Measurements from ENCODE around the gene ODAD4. TPM values are rescaled to one million over a fixed set of nuclear protein-coding genes. Genes with fewer than 3 reads are reported as not detected.

ODAD4 gene
- total RNA-seq, 1 experiment from 2014 or later, result 0.15 TPM

DNA sequence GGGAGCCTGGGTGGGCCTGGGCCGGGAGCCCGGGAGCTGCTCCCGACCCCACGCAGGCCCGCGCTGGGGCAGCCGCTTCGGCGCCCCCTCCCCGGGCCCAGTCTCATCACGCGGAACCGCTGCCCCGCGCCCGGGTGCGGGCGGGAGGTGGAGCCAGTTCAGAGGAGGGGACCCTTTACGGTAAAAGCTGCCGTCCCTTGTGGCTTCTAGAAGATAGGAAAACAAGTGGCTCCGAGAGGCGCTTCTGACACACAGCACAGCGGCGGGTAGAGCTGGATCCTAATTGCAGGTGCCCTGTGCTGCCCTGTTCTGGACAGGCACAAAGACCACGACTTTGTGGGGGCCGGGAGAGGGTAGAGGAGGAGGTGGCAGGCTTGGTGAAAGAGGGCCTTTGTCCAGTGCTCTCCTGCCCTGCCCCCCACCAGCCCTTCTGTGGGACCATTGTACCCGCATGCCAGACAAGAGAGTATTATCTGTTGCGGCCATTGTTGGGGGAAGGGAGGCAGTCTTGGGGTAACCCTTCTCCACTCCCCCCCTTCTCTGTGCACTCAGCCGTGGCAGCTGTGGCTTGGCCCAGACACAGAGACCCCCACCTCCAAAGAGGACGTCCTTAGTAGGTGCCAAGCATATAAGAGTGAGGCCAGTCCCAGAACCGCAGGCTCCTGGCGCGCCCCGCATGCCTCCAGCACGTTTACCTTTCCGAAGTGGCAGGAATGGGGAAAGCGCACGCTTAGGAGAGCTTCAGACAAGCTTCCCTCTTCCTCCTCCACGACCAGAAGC lies 36.9 kb downstream of the ODAD4 start:
- no peaks in the 10 kb centered on the region for H3K9me2 ChIP-seq (replicated peaks; ENCODE audit: low read length)
- POLR2A ChIA-PET (ENCODE audit: unreplicated experiment), result interaction anchor here (0.6 to 0.7 kb wide), 2 partner anchors 1065 to 1403 kb away, joined by 3 to 4 read pairs; no protein-coding TSS in a partner anchor
- H3F3A ChIP-seq (ENCODE audit: low read length, unreplicated experiment), result no peaks in the 10 kb centered on the region
- H3K9ac ChIP-seq (ENCODE audit: low read length), result peak overlapping the region; percentile 94
- no peak for ATAC-seq
- H3K4me3 ChIP-seq (ENCODE audit: low read length), result peak overlapping the region; percentile 82
- peak overlapping the region; percentile 45 for H3K27ac ChIP-seq (ENCODE audit: low read length)
- peak overlapping the region; percentile 100 for H3K4me2 ChIP-seq (ENCODE audit: low read length)
- H4K20me1 ChIP-seq (ENCODE audit: low read length), result 0 out of 2 replicates have a peak, but pooled peaks cover 5% of the 10 kb centered on the region
- H2AFZ ChIP-seq (ENCODE audit: low read length), result peak overlapping the region; percentile 50
- intact Hi-C loops (cut with micrococcal nuclease), result no loop called here
- peak; percentile 26 for DNase-seq
- TF ChIP-seq EZH2phosphoT487 (IDR thresholded peaks at IDR 0.05; ENCODE audit: borderline replicate concordance, low read length), result no peak
- TF ChIP-seq, protein P1, sequence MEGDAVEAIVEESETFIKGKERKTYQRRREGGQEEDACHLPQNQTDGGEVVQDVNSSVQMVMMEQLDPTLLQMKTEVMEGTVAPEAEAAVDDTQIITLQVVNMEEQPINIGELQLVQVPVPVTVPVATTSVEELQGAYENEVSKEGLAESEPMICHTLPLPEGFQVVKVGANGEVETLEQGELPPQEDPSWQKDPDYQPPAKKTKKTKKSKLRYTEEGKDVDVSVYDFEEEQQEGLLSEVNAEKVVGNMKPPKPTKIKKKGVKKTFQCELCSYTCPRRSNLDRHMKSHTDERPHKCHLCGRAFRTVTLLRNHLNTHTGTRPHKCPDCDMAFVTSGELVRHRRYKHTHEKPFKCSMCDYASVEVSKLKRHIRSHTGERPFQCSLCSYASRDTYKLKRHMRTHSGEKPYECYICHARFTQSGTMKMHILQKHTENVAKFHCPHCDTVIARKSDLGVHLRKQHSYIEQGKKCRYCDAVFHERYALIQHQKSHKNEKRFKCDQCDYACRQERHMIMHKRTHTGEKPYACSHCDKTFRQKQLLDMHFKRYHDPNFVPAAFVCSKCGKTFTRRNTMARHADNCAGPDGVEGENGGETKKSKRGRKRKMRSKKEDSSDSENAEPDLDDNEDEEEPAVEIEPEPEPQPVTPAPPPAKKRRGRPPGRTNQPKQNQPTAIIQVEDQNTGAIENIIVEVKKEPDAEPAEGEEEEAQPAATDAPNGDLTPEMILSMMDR (conservative IDR thresholded peaks at IDR 0.05; ENCODE audit: low read depth, low read length), result no peak
- no peak for TF ChIP-seq EZH2 (IDR thresholded peaks at IDR 0.05; ENCODE audit: low read length, unreplicated experiment)
- peaks cover 31% of the 10 kb centered on the region for H3K4me1 ChIP-seq (ENCODE audit: insufficient read depth, low read length)
- H3K27me3 ChIP-seq (ENCODE audit: low read length), result no peaks in the 10 kb centered on the region
- H3K9me3 ChIP-seq (ENCODE audit: low read length), result no peaks in the 10 kb centered on the region
- BruUV-seq (replicated peaks), result TSS peak; percentile 44
- H3K36me3 ChIP-seq (ENCODE audit: low read depth, low read length), result peaks cover 12% of the 10 kb centered on the region
- CTCF ChIA-PET, result no interaction called here
- peaks cover 52% of the 10 kb centered on the region for H3K79me2 ChIP-seq (ENCODE audit: low read length)

DNA sequence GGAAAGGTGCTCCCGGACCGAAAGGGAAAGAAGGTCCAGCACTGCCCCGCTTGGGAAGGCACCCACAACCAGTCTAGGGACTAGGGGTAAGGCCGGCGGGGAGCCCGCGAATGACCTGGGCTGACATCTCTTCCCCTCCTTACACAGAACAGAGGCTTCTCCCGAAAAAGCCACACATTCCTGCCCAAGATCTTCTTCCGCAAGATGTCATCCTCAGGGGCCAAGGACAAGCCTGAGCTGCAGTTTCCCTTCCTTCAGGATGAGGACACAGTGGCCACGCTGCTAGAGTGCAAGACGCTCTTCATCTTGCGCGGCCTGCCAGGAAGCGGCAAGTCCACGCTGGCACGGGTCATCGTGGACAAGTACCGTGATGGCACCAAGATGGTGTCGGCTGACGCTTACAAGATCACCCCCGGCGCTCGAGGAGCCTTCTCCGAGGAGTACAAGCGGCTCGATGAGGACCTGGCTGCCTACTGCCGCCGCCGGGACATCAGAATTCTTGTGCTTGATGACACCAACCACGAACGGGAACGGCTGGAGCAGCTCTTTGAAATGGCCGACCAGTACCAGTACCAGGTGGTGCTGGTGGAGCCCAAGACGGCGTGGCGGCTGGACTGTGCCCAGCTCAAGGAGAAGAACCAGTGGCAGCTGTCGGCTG lies 37.6 kb downstream of the ODAD4 start:
- peaks cover 39% of the 10 kb centered on the region for H3K4me1 ChIP-seq (ENCODE audit: insufficient read depth, low read length)
- DNase-seq (no peak), ATAC-seq (no peak)
- peaks cover 9% of the 10 kb centered on the region; the same call in 1 of the 2 replicates for H4K20me1 ChIP-seq (ENCODE audit: low read length)
- H3K79me2 ChIP-seq (ENCODE audit: low read length), result peaks cover 56% of the 10 kb centered on the region
- H2AFZ ChIP-seq (ENCODE audit: low read length), result no peak overlapping the region
- no peaks in the 10 kb centered on the region for H3K9me3 ChIP-seq (ENCODE audit: low read length)
- peak overlapping the region; percentile 82 for H3K4me3 ChIP-seq (ENCODE audit: low read length)
- H3K4me2 ChIP-seq (ENCODE audit: low read length), result peak overlapping the region; percentile 100
- BruUV-seq (replicated peaks), result no TSS peak
- no peaks in the 10 kb centered on the region for H3F3A ChIP-seq (ENCODE audit: low read length, unreplicated experiment)
- peaks cover 15% of the 10 kb centered on the region for H3K36me3 ChIP-seq (ENCODE audit: low read depth, low read length)
- H3K27me3 ChIP-seq (ENCODE audit: low read length), result no peaks in the 10 kb centered on the region
- ChIA-PET CTCF (no interaction called here), POLR2A (ENCODE audit: unreplicated experiment) (no interaction called here)
- H3K27ac ChIP-seq (ENCODE audit: low read length), result peak overlapping the region; percentile 45
- peak overlapping the region; percentile 94 for H3K9ac ChIP-seq (ENCODE audit: low read length)
- no peaks in the 10 kb centered on the region for H3K9me2 ChIP-seq (replicated peaks; ENCODE audit: low read length)
- no peak for TF ChIP-seq EZH2 (IDR thresholded peaks at IDR 0.05; ENCODE audit: low read length, unreplicated experiment)
- TF ChIP-seq, protein P1 (conservative IDR thresholded peaks at IDR 0.05; ENCODE audit: low read depth, low read length), result no peak
- intact Hi-C loops (cut with micrococcal nuclease), result no loop called here

DNA sequence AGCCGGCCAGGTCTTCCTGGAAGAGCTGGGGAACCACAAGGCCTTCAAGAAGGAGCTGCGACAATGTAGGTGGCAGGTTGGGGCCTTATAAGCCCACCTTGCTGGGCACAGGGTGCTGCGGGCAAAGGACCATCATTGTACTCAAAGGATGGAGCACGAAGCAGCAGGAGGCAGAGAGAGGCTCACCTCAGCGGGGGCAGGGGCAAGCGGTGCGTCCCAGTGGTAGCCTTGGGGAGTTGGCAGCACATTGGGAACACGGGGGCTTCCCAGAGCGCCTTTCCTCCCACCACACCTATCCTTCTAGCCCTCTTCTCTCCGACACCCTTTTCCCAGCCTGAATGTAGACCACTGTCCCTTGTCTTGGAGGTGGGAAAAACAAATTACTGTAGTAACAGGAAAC lies 38.3 kb downstream of the ODAD4 start:
- intact Hi-C loops (cut with micrococcal nuclease), result no loop called here
- H3K36me3 ChIP-seq (ENCODE audit: low read depth, low read length), result peaks cover 15% of the 10 kb centered on the region
- POLR2A ChIA-PET (ENCODE audit: unreplicated experiment), result no interaction called here

More for the DNA sequence above, 38.3 kb downstream of the ODAD4 start:
- peaks cover 12% of the 10 kb centered on the region for H4K20me1 ChIP-seq (ENCODE audit: low read length)
- ATAC-seq (no peak), DNase-seq (no peak)
- BruUV-seq (replicated peaks), result no TSS peak
- no peaks in the 10 kb centered on the region for H3K9me3 ChIP-seq (ENCODE audit: low read length)
- H3K27ac ChIP-seq (ENCODE audit: low read length), result no peak overlapping the region
- no peak overlapping the region for H2AFZ ChIP-seq (ENCODE audit: low read length)
- no peaks in the 10 kb centered on the region for H3K27me3 ChIP-seq (ENCODE audit: low read length)
- H3F3A ChIP-seq (ENCODE audit: low read length, unreplicated experiment), result no peaks in the 10 kb centered on the region
- peaks cover 56% of the 10 kb centered on the region for H3K79me2 ChIP-seq (ENCODE audit: low read length)
- TF ChIP-seq EZH2phosphoT487 (IDR thresholded peaks at IDR 0.05; ENCODE audit: borderline replicate concordance, low read length), result no peak
- TF ChIP-seq, protein P1 (conservative IDR thresholded peaks at IDR 0.05; ENCODE audit: low read depth, low read length), result no peak
- no peak for TF ChIP-seq EZH2 (IDR thresholded peaks at IDR 0.05; ENCODE audit: low read length, unreplicated experiment)
- no peak overlapping the region for H3K9ac ChIP-seq (ENCODE audit: low read length)
- CTCF ChIA-PET, result no interaction called here
- peaks cover 45% of the 10 kb centered on the region for H3K4me1 ChIP-seq (ENCODE audit: insufficient read depth, low read length)
- H3K4me3 ChIP-seq (ENCODE audit: low read length), result peak overlapping the region; percentile 82
- H3K9me2 ChIP-seq (replicated peaks; ENCODE audit: low read length), result no peaks in the 10 kb centered on the region
- H3K4me2 ChIP-seq (ENCODE audit: low read length), result peak overlapping the region; percentile 100
